ENCODE measurements around the gene PDZD4. TPM values are rescaled to one million over a fixed set of nuclear protein-coding genes. Genes with fewer than 3 reads are reported as not detected.

PDZD4 gene
- total and polyA plus RNA-seq, 2 experiments from 2014 or later, result not detected

DNA sequence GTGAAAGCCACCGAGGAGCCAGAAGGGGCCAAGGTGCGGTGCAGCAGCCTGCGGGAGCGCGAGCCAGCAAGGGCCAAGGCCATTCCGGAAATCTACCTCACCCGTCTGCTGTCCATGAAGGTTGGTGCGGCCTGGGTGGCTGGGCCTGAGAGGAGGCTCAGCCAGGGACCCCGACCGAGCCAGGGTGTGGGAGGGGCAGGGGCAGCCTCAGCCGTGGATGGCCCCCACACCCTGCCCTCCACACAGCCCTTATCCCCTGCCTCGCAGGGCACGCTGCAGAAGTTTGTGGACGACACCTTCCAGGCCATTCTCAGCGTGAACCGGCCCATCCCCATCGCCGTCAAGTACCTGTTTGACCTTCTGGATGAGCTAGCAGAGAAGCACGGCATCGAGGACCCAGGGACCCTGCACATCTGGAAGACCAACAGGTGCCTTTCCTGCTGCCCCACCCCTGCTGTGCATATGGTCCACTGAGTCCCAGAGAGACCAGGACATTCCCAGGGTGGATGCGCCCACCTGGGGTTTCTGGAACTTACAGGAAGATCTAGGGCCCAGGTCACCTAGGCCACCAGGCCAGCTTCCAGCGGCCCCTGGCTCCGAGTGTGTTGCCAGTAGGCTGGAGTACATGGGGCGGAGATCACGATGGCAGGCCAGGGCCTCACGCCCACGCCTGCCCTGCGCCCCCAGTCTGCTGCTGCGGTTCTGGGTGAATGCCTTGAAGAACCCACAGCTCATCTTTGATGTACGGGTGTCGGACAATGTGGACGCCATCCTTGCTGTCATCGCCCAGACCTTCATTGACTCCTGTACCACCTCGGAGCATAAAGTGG, 52.9 kb downstream of the PDZD4 start:
- Histone ChIP-seq H3K9me2 (ENCODE audit: insufficient read depth) (no peaks in the 10 kb centered on the region), H3K4me3 (no peak overlapping the region), H2AFZ (no peak overlapping the region), H3K9ac (no peak overlapping the region), H3F3A (ENCODE audit: insufficient read depth) (no peaks in the 10 kb centered on the region), H3K27ac (no peak overlapping the region), H4K20me1 (ENCODE audit: insufficient read depth) (no peaks in the 10 kb centered on the region), H3K79me2 (ENCODE audit: insufficient read depth) (no peaks in the 10 kb centered on the region), H3K36me3 (ENCODE audit: low read depth) (no peaks in the 10 kb centered on the region), H3K9me3 (ENCODE audit: low read depth) (no peaks in the 10 kb centered on the region), H3K27me3 (replicated peaks; ENCODE audit: insufficient read depth) (no peaks in the 10 kb centered on the region), H3K4me1 (ENCODE audit: insufficient read depth) (no peaks in the 10 kb centered on the region), H3K4me2 (ENCODE audit: unreplicated experiment) (no peak overlapping the region)
- in situ Hi-C loops (cut with MboI), result no loop called here
- no peak for TF ChIP-seq EZH2phosphoT487 (IDR thresholded peaks at IDR 0.05; ENCODE audit: insufficient read depth, low read depth)
- no peak for TF ChIP-seq EZH2 (IDR thresholded peaks at IDR 0.05; ENCODE audit: insufficient read depth, poor library complexity, severe bottlenecking)
- WGBS, 2 experiments (ENCODE audit: low coverage in 1 of 2, low lambda C conversion rate in 2 of 2, missing lambda C conversion rate in 2 of 2), result 88 to 95% methylated on average over 10 to 20 of the region's 34 CpGs
- no peak for DNase-seq

DNA sequence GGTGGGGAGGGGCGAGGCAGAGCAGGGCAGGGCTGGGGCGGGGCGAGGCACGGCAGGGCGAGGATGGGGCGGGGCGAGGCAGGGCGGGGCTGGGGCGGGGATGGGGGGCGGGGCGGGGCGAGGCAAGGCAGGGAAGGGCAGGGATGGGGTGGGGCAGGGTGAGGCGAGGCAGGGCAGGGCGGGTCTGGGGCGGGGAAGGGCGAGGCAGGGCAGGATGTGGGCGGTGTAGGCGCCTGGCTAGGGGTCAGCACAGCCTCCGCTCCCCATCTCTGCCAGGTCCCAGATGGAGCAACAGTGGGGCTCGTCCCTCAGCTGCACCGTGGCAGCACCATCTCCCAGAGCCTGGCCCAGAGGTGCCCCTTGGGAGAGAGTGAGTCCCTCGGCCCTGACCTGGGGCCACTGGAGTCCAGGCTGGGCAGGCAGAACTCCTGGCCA, 53.7 kb downstream of the PDZD4 start:
- no peaks in the 10 kb centered on the region for H3K9me3 ChIP-seq (ENCODE audit: low read depth)
- no peak overlapping the region for H3K4me3 ChIP-seq
- no peaks in the 10 kb centered on the region for H3K4me1 ChIP-seq (ENCODE audit: insufficient read depth)
- H3F3A ChIP-seq (ENCODE audit: insufficient read depth), result no peaks in the 10 kb centered on the region
- H3K27ac ChIP-seq, result no peak overlapping the region
- no peak overlapping the region for H3K4me2 ChIP-seq (ENCODE audit: unreplicated experiment)
- H3K9ac ChIP-seq, result no peak overlapping the region
- no peaks in the 10 kb centered on the region for H4K20me1 ChIP-seq (ENCODE audit: insufficient read depth)
- no peak overlapping the region for H2AFZ ChIP-seq
- H3K36me3 ChIP-seq (ENCODE audit: low read depth), result no peaks in the 10 kb centered on the region
- no peaks in the 10 kb centered on the region for H3K27me3 ChIP-seq (replicated peaks; ENCODE audit: insufficient read depth)
- WGBS, 2 experiments (ENCODE audit: low coverage in 1 of 2, low lambda C conversion rate in 2 of 2, missing lambda C conversion rate in 2 of 2), result 94 to 100% methylated on average over 3 to 20 of the region's 22 CpGs
- TF ChIP-seq EZH2 (IDR thresholded peaks at IDR 0.05; ENCODE audit: insufficient read depth, poor library complexity, severe bottlenecking) (no peak), EZH2phosphoT487 (IDR thresholded peaks at IDR 0.05; ENCODE audit: insufficient read depth, low read depth) (no peak)
- H3K9me2 ChIP-seq (ENCODE audit: insufficient read depth), result no peaks in the 10 kb centered on the region
- H3K79me2 ChIP-seq (ENCODE audit: insufficient read depth), result no peaks in the 10 kb centered on the region
- DNase-seq, result no peak
- in situ Hi-C loops (cut with MboI), result no loop called here

DNA sequence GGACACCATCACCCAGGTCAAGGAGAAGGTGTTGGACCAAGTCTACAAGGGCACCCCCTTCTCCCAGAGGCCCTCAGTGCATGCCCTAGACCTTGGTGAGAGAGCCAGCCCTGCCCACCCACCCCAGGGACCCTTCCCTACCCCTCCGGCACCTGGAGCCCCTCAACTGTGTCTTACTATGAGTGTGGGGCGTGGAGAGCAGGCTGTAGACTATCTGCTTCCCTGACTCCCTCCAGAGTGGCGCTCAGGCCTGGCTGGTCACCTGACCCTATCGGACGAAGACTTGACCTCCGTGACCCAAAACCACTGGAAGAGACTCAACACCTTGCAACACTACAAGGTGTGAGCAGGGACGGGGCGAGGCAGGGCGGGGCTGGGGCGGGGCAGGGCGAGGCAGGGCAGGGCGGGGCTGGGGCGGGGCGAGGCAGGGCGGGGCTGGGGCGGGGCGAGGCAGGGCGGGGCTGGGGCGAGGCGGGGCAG, 54.2 kb downstream of the PDZD4 start:
- Histone ChIP-seq H2AFZ (no peak overlapping the region), H3K4me3 (no peak overlapping the region), H3F3A (ENCODE audit: insufficient read depth) (no peaks in the 10 kb centered on the region), H3K27me3 (replicated peaks; ENCODE audit: insufficient read depth) (no peaks in the 10 kb centered on the region), H3K4me2 (ENCODE audit: unreplicated experiment) (no peak overlapping the region), H4K20me1 (ENCODE audit: insufficient read depth) (no peaks in the 10 kb centered on the region), H3K36me3 (ENCODE audit: low read depth) (no peaks in the 10 kb centered on the region), H3K79me2 (ENCODE audit: insufficient read depth) (no peaks in the 10 kb centered on the region), H3K9ac (no peak overlapping the region), H3K9me3 (ENCODE audit: low read depth) (no peaks in the 10 kb centered on the region), H3K4me1 (ENCODE audit: insufficient read depth) (no peaks in the 10 kb centered on the region), H3K9me2 (ENCODE audit: insufficient read depth) (no peaks in the 10 kb centered on the region), H3K27ac (no peak overlapping the region)
- TF ChIP-seq EZH2 (IDR thresholded peaks at IDR 0.05; ENCODE audit: insufficient read depth, poor library complexity, severe bottlenecking) (no peak), EZH2phosphoT487 (IDR thresholded peaks at IDR 0.05; ENCODE audit: insufficient read depth, low read depth) (no peak)
- 95% methylated on average over 20 of the region's 20 CpGs; no CpG with 5 or more reads in 1 of the 2 experiments for WGBS, 2 experiments (ENCODE audit: low coverage in 1 of 2, low lambda C conversion rate in 2 of 2, missing lambda C conversion rate in 2 of 2)
- no peak for DNase-seq
- in situ Hi-C loops (cut with MboI), result no loop called here

DNA sequence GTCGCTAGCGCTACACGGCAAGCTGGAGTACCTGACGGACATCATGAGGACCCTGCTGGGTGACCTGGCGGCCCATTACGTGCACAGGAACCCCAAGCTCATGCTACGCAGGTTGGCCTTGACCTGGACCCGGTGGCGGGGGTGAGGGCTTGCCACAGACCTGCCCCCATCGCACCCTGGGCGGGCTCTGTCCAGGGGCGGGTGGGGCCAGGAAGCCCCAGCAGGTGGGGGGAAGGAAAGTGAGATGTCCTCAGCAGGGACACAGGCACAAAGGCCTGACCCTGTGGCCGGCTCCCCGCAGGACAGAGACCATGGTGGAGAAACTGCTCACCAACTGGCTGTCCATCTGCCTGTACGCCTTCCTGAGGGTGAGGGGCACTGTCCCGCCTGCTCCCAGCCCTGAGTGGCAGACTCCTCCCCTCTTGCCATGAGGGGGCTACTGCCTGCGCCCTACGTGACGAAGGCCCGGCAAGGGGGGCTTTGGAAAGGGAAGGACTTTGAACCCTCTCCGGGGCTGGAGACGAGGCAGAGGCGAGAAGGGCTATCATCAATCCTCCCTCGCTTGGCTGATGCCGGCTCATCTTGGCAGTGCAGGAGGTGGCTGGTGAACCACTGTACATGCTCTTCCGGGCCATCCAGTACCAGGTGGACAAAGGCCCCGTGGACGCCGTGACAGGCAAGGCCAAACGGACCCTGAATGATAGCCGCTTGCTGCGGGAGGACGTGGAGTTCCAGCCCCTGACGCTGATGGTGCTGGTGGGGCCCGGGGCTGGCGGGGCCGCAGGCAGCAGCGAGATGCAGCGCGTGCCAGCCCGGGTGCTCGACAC, 54.8 kb downstream of the PDZD4 start:
- Histone ChIP-seq H3K4me2 (ENCODE audit: unreplicated experiment) (no peak overlapping the region), H3K36me3 (ENCODE audit: low read depth) (no peaks in the 10 kb centered on the region), H4K20me1 (ENCODE audit: insufficient read depth) (no peaks in the 10 kb centered on the region), H3K9me3 (ENCODE audit: low read depth) (no peaks in the 10 kb centered on the region), H3F3A (ENCODE audit: insufficient read depth) (no peaks in the 10 kb centered on the region), H3K27me3 (replicated peaks; ENCODE audit: insufficient read depth) (no peaks in the 10 kb centered on the region), H3K27ac (no peak overlapping the region), H2AFZ (no peak overlapping the region), H3K79me2 (ENCODE audit: insufficient read depth) (no peaks in the 10 kb centered on the region), H3K9ac (no peak overlapping the region), H3K4me3 (no peak overlapping the region), H3K4me1 (ENCODE audit: insufficient read depth) (no peaks in the 10 kb centered on the region), H3K9me2 (ENCODE audit: insufficient read depth) (no peaks in the 10 kb centered on the region)
- TF ChIP-seq EZH2phosphoT487 (IDR thresholded peaks at IDR 0.05; ENCODE audit: insufficient read depth, low read depth) (no peak), EZH2 (IDR thresholded peaks at IDR 0.05; ENCODE audit: insufficient read depth, poor library complexity, severe bottlenecking) (no peak)
- in situ Hi-C loops (cut with MboI), result no loop called here
- WGBS, 2 experiments (ENCODE audit: low coverage in 1 of 2, low lambda C conversion rate in 2 of 2, missing lambda C conversion rate in 2 of 2), result 96 to 99% methylated on average over 10 to 25 of the region's 42 CpGs
- DNase-seq, result no peak

Data from GM23248 (cell line).